Measurements from ENCODE around the gene FEM1C. TPM values are rescaled to one million over a fixed set of nuclear protein-coding genes. Genes with fewer than 3 reads are reported as not detected.
"Not testable (repeated sequence)": the region's sequence is repeated elsewhere in the genome, so short reads cannot be mapped to it uniquely, and the experiment has no call there.

The FEM1C gene
- total RNA-seq, 1 donor from 2014 or later: 28.7 TPM

- Histone ChIP-seq H3K79me2 (ENCODE audit: low read depth) (no peaks in the 10 kb centered on the region), H3K9me3 (ENCODE audit: low read depth) (no peaks in the 10 kb centered on the region), H2AFZ (replicated peaks) (no peak overlapping the region), H3K36me3 (no peaks in the 10 kb centered on the region), H3K27ac (no peak overlapping the region), H3K4me1 (peaks cover 11% of the 10 kb centered on the region), H3K4me3 (no peak overlapping the region), H4K20me1 (ENCODE audit: low read depth) (no peaks in the 10 kb centered on the region), H3K4me2 (no peak overlapping the region), H3F3A (ENCODE audit: low read depth) (peaks cover 10% of the 10 kb centered on the region), H3K27me3 (no peaks in the 10 kb centered on the region), H3K9ac (no peak overlapping the region)
- H3K4me3 Mint-ChIP-seq: no peak overlapping the region
- H3K4me1 Mint-ChIP-seq: peaks cover 14% of the 10 kb centered on the region
- no peak overlapping the region for H3K27ac Mint-ChIP-seq
- no peaks in the 10 kb centered on the region for H3K9me3 Mint-ChIP-seq
- DNase-seq (ENCODE audit: low spot score): no peak
- TF ChIP-seq CTCF (IDR thresholded peaks at IDR 0.05) (no peak), EZH2 (IDR thresholded peaks at IDR 0.05) (no peak), EZH2phosphoT487 (IDR thresholded peaks at IDR 0.05) (no peak)
- no peaks in the 10 kb centered on the region for H3K36me3 Mint-ChIP-seq
- peaks cover 3% of the 10 kb centered on the region for H3K27me3 Mint-ChIP-seq (ENCODE audit: insufficient read depth, low read depth)
Measured at GRCh38 chr5:115484368-115484767, 60.2 kb downstream of the FEM1C start.

- no peak for DNase-seq (ENCODE audit: low spot score)
- Mint-ChIP-seq H3K4me1 (no peaks in the 10 kb centered on the region), H3K27me3 (ENCODE audit: insufficient read depth, low read depth) (no peaks in the 10 kb centered on the region), H3K9me3 (peaks cover 2% of the 10 kb centered on the region), H3K36me3 (no peaks in the 10 kb centered on the region), H3K4me3 (no peak overlapping the region), H3K27ac (no peak overlapping the region)
- Histone ChIP-seq H3K27me3 (no peaks in the 10 kb centered on the region), H3K9me3 (ENCODE audit: low read depth) (no peaks in the 10 kb centered on the region), H3K4me3 (no peak overlapping the region), H3K4me2 (no peak overlapping the region), H2AFZ (replicated peaks) (no peak overlapping the region), H3K36me3 (no peaks in the 10 kb centered on the region), H3K27ac (no peak overlapping the region), H3K4me1 (no peaks in the 10 kb centered on the region), H4K20me1 (ENCODE audit: low read depth) (no peaks in the 10 kb centered on the region), H3K79me2 (ENCODE audit: low read depth) (no peaks in the 10 kb centered on the region), H3K9ac (no peak overlapping the region), H3F3A (ENCODE audit: low read depth) (no peaks in the 10 kb centered on the region)
- no peak for TF ChIP-seq CTCF (IDR thresholded peaks at IDR 0.05)
- no peak for TF ChIP-seq EZH2phosphoT487 (IDR thresholded peaks at IDR 0.05)
- TF ChIP-seq EZH2 (IDR thresholded peaks at IDR 0.05): no peak
Measured at GRCh38 chr5:115480900-115481299, 63.7 kb downstream of the FEM1C start.

- no peak for DNase-seq (ENCODE audit: low spot score)
- no peak overlapping the region for H2AFZ ChIP-seq (replicated peaks)
Measured at GRCh38 chr5:115480271-115480670, 64.3 kb downstream of the FEM1C start.

GRCh38 chr5:115479166-115479873, 65.3 kb downstream of the FEM1C start:
- not testable (repeated sequence) for H3K79me2 ChIP-seq (ENCODE audit: low read depth); H3K4me1 ChIP-seq; H3K4me3 Mint-ChIP-seq; H3K27me3 Mint-ChIP-seq (ENCODE audit: insufficient read depth, low read depth); H3K27ac ChIP-seq; H3K9me3 ChIP-seq (ENCODE audit: low read depth); H3K4me3 ChIP-seq; H3K36me3 Mint-ChIP-seq; H3K27me3 ChIP-seq; H2AFZ ChIP-seq (replicated peaks); H3K36me3 ChIP-seq; H3K4me2 ChIP-seq; H3K27ac Mint-ChIP-seq; H3K4me1 Mint-ChIP-seq; H4K20me1 ChIP-seq (ENCODE audit: low read depth); H3K9ac ChIP-seq; H3F3A ChIP-seq (ENCODE audit: low read depth); DNase-seq (ENCODE audit: low spot score); H3K9me3 Mint-ChIP-seq

More at GRCh38 chr5:115480271-115480670, 64.3 kb downstream of the FEM1C start:
- Histone ChIP-seq H3K4me1 (no peaks in the 10 kb centered on the region), H3K4me2 (no peak overlapping the region), H3K36me3 (no peaks in the 10 kb centered on the region), H3K27ac (no peak overlapping the region), H3K79me2 (ENCODE audit: low read depth) (no peaks in the 10 kb centered on the region), H3K9ac (no peak overlapping the region), H3F3A (ENCODE audit: low read depth) (no peaks in the 10 kb centered on the region), H3K4me3 (no peak overlapping the region), H3K9me3 (ENCODE audit: low read depth) (no peaks in the 10 kb centered on the region), H3K27me3 (no peaks in the 10 kb centered on the region), H4K20me1 (ENCODE audit: low read depth) (no peaks in the 10 kb centered on the region)
- TF ChIP-seq EZH2phosphoT487 (IDR thresholded peaks at IDR 0.05): no peak
- Mint-ChIP-seq H3K4me1 (no peaks in the 10 kb centered on the region), H3K27ac (no peak overlapping the region), H3K9me3 (peaks cover 2% of the 10 kb centered on the region), H3K4me3 (no peak overlapping the region), H3K36me3 (no peaks in the 10 kb centered on the region), H3K27me3 (ENCODE audit: insufficient read depth, low read depth) (peaks cover 2% of the 10 kb centered on the region)

Data from neural progenitor cell (in vitro differentiated cells).